ENCODE results near the gene IGLL1.
"Not testable (repeated sequence)": the region's sequence is repeated elsewhere in the genome, so short reads cannot be mapped to it uniquely, and the experiment has no call there.

The IGLL1 gene

DNA sequence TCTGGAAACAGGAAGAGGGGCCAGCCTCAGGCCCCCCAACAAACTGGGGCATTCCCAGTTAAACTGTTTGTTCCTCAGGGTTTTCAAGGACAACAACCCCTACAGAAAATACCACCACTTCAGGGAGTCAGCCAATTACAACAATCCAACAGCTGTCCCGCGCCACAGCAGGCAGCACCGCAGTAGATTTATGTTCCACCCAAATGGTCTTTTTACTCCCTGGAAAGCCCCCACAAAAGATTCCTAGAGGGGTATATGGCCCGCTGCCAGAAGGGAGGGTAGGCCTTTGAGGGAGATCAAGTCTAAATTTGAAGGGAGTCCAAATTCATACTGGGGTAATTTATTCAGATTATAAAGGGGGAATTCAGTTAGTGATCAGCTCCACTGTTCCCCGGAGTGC, 39.3 kb downstream of the IGLL1 start:
- DNase-seq (ENCODE audit: low read depth), result not testable (repeated sequence)

DNA sequence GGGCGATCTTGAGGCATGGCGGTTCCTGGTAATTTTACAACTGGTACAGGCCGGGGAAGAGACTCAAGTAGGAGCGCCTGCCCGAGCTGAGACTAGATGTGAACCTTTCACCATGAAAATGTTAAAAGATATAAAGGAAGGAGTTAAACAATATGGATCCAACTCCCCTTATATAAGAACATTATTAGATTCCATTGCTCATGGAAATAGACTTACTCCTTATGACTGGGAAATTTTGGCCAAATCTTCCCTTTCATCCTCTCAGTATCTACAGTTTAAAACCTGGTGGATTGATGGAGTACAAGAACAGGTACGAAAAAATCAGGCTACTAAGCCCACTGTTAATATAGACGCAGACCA, 40.3 kb downstream of the IGLL1 start:
- not testable (repeated sequence) for DNase-seq (ENCODE audit: low read depth)

DNA sequence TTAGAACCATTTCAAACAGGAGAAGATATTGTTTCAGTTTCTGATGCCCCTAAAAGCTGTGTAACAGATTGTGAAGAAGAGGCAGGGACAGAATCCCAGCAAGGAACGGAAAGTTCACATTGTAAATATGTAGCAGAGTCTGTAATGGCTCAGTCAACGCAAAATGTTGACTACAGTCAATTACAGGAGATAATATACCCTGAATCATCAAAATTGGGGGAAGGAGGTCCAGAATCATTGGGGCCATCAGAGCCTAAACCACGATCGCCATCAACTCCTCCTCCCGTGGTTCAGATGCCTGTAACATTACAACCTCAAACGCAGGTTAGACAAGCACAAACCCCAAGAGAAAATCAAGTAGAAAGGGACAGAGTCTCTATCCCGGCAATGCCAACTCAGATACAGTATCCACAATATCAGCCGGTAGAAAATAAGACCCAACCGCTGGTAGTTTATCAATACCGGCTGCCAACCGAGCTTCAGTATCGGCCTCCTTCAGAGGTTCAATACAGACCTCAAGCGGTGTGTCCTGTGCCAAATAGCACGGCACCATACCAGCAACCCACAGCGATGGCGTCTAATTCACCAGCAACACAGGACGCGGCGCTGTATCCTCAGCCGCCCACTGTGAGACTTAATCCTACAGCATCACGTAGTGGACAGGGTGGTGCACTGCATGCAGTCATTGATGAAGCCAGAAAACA, 40.8 kb downstream of the IGLL1 start:
- DNase-seq (ENCODE audit: low read depth), result peak; percentile 41

DNA sequence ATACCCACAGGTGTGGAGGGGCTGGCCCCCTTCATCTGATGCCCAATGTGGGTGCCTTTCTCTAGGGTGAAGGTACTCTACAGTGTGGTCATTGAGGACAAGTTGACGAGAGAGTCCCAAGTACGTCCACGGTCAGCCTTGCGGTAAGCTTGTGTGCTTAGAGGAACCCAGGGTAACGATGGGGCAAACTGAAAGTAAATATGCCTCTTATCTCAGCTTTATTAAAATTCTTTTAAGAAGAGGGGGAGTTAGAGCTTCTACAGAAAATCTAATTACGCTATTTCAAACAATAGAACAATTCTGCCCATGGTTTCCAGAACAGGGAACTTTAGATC, 41.4 kb downstream of the IGLL1 start:
- not testable (repeated sequence) for DNase-seq (ENCODE audit: low read depth)

DNA sequence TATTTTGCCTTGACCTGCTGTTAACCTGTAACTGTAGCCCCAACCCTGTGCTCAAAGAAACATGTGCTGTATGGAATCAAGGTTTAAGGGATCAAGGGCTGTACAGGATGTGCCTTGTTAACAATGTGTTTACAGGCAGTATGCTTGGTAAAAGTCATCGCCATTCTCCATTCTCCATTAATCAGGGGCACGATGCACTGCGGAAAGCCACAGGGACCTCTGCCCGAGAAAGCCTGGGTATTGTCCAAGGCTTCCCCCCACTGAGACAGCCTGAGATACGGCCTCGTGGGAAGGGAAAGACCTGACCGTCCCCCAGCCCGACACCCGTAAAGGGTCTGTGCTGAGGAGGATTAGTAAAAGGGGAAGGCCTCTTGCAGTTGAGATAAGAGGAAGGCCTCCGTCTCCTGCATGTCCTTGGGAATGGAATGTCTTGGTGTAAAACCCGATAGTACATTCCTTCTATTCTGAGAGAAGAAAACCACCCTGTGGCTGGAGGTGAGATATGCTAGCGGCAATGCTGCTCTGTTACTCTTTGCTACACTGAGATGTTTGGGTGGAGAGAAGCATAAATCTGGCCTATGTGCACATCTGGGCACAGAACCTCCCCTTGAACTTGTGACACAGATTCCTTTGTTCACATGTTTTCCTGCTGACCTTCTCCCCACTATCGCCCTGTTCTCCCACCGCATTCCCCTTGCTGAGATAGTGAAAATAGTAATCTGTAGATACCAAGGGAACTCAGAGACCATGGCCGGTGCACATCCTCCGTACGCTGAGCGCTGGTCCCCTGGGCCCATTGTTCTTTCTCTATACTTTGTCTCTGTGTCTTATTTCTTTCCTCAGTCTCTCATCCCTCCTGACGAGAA, 42.0 kb downstream of the IGLL1 start:
- not testable (repeated sequence) for DNase-seq (ENCODE audit: low read depth)

DNA sequence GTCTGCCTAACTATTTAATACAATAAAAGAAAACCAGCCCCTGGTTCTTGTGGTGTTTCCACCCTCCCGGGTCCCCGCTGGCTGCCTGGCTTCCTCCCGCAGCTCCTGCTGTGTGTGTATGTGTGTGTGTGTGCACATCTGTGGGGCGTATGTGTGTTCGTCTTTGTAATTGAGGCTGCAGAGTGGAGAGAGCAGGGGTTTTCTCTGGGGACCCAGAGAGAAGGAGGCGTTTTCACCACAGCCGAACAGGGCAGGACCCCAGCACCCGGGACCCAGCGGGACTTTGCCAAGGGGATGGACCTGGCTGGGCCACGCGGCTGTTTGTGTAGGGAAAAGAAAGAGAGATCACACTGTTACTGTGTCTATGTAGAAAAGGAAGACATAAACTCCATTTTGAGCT, 42.7 kb downstream of the IGLL1 start:
- DNase-seq (ENCODE audit: low read depth), result no peak

DNA sequence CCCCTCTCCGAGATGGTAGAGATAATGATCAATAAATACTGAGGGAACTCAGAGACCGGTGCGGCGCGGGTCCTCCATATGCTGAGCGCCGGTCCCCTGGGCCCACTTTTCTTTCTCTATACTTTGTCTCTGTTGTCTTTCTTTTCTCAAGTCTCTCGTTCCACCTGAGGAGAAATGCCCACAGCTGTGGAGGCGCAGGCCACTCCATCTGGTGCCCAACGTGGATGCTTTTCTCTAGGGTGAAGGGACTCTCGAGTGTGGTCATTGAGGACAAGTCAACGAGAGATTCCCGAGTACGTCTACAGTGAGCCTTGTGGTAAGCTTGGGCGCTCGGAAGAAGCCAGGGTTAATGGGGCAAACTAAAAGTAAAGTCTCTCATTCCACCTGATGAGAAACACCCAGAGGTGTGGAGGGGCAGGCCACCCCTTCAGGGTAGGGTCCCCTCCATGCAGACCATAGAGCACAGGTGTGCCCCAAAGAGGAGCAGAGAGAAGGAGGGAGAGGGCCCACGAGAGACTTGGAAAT, 43.2 kb downstream of the IGLL1 start:
- no peak for DNase-seq (ENCODE audit: low read depth)

DNA sequence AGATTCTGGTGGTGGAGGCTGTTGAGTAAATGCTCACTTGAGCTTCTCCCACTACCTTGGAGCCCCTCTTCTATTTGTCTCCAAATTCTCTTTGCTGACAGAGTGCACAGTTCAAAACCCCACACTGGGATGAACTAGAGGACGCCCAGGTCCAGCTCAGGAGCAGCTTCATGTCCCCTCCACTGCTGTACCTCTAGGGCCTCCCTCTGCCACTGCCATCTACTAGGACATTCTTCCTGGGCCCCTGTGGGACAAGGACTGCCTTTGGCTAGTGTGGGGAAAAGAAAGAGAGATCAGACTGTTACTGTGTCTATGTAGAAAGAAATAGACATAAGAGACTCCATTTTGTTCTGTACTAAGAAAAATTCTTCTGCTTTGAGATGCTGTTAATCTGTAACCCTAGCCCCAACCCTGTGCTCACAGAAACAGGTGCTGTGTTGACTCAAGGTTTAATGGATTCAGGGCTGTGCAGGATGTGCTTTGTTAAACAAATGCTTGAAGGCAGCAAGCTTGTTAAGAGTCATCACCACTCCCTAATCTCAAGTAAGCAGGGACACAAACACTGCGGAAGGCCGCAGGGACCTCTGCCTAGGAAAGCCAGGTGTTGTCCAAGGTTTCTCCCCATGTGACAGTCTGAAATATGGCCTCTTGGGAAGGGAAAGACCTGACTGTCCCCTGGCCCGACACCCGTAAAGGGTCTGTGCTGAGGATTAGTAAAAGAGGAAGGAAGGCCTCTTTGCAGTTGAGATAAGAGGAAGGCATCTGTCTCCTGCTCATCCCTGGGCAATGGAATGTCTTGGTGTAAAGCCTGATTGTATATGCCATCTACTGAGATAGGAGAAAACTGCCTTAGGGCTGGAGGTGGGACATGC, 44.1 kb downstream of the IGLL1 start:
- DNase-seq (ENCODE audit: low read depth), result not testable (repeated sequence)

DNA sequence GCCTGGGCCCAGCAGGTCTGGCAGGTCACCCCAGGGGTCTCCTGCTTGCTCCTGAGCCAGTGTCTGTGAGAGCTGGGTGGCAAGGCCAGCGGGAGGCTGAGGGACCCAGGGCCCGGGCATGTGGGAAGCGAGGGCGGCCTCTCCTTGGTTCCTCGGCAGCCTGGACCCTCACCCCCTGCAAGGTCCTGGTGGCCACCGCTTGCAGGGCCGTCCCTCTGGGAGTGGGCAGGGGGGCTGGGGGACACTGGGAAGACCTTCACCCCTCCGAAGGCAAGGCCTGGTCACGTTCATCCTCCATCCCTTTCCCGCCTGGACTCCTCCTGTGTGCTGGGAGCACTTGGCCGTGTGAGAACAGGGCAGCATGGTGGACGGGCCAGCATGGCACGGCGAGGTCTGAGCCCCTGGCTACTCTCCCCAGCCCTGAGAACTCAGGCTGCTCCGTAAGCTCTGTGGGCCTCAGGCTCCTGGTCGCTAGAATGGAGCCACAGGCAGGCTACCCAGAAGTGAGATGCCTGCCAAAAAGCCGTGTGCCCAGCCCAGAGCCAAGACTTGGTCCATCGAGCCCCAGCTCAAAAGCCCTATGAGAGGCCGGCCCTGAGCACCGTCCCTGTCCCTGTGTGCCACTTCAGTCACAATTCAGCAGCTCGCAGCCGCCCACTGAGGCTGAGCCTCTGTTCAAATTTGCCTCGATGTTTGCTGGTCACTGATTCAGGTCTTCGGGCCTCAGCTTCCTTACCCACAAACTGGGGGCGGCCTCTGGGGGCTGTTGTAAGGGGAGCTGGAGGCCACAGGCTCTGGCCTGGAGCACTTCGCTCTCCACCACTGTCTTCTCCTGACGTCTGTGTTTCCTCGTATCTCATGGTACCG, 45.0 kb downstream of the IGLL1 start:
- no peak for DNase-seq (ENCODE audit: low read depth)

DNA sequence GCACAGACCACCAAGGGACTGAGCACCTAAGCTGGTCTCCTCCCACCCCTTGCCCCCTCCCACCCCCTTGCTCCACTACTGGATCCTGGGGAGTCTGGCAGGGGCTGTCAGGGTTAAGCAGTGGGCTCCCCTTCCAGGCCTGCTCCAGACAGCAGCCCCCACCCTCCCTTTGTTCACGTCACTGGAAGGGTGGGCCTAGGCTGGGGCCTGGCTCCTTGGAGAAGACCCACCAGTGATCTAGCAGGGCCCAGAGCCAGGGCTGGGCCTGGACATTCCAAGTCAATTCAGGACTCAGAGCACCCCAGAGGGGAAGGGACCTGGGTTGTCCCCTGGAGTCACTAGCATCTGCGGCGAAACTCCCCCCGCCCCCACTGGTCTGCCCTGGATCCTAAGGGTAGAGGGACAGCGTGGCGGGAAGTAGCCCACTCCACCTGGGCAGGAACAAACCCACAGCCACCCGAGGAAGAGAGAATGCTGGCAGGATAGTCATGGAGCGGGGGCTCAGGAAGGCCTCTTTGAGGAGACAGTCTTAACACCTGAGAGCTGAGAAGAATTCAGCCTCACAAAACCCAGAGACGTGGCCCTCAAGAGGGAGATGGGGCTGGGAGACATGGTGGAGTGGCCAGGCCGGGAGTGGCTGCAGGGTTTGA, 45.8 kb downstream of the IGLL1 start:
- DNase-seq (ENCODE audit: low read depth), result no peak

DNA sequence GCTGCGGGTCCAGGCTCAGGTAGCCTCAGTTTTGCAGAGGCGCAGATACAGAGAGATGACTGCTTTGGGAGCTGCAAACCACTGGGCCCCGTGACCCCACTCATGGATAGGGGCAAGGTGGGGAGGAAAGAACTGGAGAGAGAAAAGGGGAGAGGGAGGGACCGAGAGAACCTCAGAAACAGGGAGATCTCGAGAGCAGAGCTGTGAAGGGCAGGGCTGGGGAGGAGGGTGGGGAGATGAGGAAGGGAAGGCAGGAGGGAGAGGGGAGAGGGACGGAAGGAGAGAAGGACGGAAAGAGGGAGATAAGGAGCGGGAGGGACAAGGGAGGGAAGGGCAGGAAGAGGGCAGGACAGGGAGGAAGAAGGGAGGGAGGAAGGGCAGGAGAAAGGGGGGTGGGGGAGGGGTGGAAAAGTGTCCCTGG, 46.3 kb downstream of the IGLL1 start:
- no peak for DNase-seq (ENCODE audit: low read depth)

DNA sequence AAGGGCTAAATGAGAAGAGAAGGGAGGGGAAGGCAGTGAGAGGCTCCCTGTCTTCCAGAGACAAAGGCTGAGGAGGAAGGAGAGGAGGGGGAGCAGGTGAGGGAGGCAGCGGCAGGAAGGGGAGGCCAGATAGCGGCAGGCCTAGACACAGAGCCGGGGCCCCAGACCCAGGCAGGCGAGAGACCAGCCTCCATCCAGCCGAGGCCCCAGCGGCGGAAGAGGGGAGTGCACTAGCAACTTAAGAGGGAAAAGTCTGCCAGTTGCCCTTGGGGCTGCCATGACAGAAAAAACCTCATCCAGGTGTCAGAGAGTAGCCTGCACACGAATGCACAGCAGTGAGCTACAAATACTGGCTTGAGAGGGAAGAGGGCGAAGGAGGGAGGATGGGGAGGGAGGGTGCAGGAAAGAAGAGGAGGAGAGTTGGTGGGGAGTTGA, 46.7 kb downstream of the IGLL1 start:
- DNase-seq (ENCODE audit: low read depth), result no peak

DNA sequence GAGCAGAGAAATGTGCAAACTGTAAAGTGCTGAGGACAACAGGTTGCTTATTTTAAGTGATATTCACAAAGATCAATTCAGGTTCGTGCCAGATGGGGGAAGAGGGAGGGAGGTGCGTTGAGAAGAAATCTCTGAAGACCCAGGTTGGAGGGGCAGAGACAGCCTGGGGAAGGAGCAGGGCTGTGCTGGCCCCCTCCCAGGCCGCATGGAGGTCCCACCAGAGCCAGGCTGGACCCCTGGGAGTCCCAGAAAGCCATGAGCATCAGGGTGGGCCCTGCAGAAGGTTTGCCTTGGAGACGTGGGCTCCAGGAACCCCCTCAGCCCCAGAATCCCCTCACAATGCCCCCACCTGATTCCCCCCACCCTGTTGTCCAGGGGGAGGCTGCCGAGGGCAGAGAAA, 47.4 kb downstream of the IGLL1 start:
- no peak for DNase-seq (ENCODE audit: low read depth)

DNA sequence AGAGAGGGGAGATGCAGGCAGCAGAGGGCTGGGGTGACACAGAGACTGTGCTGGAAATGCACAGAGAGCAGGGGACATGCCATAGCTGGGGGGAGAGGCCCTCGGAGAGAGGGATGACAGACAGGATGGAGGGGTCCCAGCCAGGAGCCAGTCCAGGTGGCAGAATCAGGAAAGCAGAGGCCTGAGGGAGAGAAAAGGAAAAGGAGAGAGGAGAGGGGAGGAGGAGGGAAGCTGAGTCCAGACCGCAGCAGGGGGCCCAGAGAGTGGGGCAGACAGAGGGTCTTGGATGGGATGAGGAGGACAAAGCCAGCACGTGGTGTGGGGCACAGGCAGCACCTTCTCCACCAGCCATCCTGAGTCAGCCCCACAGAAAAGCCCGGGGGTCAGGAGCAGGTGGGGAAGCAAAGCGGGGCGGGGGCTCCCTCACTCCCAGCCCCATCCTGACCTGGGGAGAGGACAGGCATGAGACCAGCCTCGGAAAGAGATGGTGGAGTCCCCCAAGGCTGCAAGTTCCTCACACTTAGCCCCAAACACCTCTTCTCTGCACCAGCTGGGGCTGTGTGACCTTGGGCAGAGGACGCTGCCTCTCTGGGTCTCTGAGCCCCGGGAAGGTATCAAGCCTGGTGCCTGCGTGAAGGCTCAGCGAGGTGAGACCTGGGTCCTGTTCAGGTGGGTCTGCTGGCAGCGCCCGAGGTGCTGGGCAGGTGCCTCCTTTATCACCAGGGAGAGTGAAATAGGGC, 48.0 kb downstream of the IGLL1 start:
- no peak for DNase-seq (ENCODE audit: low read depth)

DNA sequence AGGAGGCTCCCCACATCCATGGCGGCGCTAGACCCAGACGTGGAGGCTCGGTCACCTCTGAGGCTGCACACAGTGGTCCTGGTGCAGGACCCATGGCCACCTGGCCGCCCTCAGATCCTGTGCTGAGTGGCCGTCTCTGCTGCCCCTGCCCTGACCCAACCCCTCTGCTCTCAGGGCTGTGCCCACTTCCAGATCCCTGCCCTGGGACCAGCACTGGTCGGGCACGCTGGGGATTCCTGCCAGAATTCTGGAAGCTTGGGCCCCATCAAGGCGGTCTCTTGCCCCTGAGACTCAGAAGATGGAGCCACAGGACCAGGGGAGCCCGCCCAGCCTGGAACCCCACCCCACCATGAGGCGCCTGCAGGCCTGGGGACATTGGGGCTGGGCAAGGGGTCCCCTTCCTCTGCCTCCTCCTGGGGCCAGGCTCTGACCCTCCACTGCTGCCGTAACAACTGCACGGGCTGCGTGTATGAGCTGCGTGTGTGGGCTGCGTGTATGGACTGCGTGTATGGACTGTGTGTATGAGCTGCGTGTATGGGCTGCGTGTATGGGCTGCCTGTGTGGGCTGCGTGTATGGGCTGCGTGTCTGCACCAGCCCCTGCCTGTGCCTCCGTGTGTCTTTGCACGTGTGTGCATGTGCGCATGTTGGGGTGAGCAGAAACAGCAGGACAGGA, 48.7 kb downstream of the IGLL1 start:
- no peak for DNase-seq (ENCODE audit: low read depth)

DNA sequence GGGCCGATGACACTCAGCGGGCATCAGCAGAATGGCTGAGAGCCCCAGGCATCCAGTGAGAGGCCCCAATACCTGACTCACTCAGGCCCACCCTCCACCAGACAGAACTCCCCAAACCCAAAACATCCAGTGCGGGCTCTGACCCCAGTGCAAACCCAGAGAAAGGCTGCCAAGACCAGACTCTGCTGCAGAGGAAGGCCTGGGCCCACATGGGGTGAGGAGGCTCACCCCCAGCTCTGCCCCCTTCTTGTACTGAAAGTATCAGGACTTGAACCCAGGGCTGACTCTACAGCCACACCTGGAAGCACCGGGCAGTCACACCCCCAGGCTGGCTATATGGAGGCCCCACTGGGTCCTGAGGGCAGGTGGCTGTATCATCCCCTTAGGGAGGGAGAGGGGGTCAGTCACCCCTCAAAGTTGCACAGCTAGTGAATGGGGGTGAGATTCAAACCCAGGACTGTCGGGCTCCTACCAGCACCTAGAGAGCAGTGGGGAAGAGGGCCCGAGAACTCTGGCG, 49.3 kb downstream of the IGLL1 start:
- DNase-seq (ENCODE audit: low read depth), result no peak

DNA sequence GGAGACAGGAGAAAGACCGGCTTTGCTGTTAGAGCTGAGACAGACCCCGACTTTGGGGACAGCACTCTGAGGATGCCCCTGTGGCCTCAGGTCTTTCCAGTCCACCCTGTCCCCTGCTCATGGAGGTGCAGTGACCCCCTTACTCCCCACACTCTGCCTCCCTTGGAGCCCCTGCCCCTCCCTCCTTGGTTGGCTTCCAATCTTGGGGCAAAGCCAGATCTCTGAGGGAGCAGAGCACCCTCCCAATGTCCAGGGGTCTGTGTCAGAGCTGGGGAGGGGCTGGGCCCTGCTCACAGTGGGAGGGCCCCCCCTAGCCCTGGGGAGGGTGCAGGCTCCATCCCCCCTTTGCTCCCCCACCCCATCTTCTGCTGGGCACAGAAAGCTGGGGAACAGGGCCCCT, 50.0 kb downstream of the IGLL1 start:
- no peak for DNase-seq (ENCODE audit: low read depth)

DNA sequence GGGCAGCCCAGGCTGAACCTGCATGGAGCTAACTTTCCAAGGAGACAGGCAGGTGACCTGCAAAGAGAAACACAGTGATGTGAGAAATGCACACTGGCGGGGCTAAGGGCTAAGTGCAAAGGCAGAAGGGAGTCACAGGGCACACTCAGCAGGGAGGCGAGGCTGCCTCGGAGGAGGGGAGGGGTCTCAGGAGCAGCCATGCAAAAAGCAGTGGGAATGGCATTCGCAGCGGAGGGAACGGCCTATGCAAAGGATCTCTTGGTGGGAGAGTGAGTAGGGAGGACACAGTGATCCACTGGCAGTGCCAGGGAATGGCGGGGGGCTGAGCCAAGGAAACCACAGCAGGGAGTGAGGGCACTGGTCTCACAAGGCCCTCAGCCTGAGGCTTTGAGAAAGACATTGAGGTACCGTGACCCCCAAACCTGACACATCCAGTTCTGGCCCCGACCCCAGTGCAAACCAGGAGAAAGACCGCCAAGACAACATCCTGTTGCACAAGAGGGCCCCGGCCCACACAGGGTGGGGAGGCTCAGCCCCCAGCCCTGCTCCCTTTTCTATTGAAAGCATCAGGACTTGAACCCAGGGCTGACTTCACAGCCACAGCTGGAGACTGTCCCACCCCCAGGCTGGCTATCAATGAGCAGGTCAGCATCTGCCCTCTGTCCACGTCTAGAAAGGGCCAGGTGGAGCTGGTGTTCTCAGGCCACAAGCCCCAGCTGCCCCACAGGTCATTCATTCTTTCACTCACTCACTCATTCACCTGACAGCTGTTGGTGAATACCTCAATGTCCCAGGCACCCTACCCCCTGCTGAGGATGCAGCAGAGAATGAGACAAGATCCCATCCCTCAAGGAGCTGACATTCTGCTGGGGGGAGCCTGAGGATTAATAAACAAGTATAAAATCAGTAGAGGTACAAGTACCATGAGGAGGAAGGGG, 50.7 kb downstream of the IGLL1 start:
- no peak for DNase-seq (ENCODE audit: low read depth)
